ENCODE results near the gene BAIAP2. TPM values are rescaled to one million over a fixed set of nuclear protein-coding genes. Genes with fewer than 3 reads are reported as not detected.

Gene BAIAP2
- total RNA-seq, 4 donors from 2014 or later, result 35.8 to 86.8 (median 42.1) TPM

GRCh38 chr17:81100668-81101067 lies 65.7 kb downstream of the BAIAP2 start:
- no peak overlapping the region for H3K4me3 ChIP-seq (replicated peaks in 1 of 3)
- H3K36me3 ChIP-seq, result peaks cover 15 to 16% of the 10 kb centered on the region in 2 donors
- H3K27ac ChIP-seq, result no peak overlapping the region
- DNase-seq, result no peak
- 91 to 96% methylated on average over 10 of the region's 10 CpGs for WGBS, 2 donors
- no peaks in the 10 kb centered on the region for H3K27me3 ChIP-seq
- intact Hi-C loops (cut with DNase I), result loop anchor here (5.0 to 10.0 kb wide), 2 partner anchors 78 to 676 kb away; no protein-coding TSS in a partner anchor
- H3K4me1 ChIP-seq, result peaks cover 16 to 24% of the 10 kb centered on the region in 2 donors
- H3K9me3 ChIP-seq, result no peaks in the 10 kb centered on the region
- TF ChIP-seq, protein P1, sequence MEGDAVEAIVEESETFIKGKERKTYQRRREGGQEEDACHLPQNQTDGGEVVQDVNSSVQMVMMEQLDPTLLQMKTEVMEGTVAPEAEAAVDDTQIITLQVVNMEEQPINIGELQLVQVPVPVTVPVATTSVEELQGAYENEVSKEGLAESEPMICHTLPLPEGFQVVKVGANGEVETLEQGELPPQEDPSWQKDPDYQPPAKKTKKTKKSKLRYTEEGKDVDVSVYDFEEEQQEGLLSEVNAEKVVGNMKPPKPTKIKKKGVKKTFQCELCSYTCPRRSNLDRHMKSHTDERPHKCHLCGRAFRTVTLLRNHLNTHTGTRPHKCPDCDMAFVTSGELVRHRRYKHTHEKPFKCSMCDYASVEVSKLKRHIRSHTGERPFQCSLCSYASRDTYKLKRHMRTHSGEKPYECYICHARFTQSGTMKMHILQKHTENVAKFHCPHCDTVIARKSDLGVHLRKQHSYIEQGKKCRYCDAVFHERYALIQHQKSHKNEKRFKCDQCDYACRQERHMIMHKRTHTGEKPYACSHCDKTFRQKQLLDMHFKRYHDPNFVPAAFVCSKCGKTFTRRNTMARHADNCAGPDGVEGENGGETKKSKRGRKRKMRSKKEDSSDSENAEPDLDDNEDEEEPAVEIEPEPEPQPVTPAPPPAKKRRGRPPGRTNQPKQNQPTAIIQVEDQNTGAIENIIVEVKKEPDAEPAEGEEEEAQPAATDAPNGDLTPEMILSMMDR (IDR thresholded peaks at IDR 0.05), result no peak
- TF ChIP-seq POLR2A (IDR thresholded peaks at IDR 0.05), result no peak

- intact Hi-C loops (cut with DNase I), result loop anchor here (5.0 to 10.0 kb wide), 2 partner anchors 79 to 677 kb away; no protein-coding TSS in a partner anchor
- Histone ChIP-seq H3K27me3 (no peaks in the 10 kb centered on the region), H3K27ac (no peak overlapping the region), H3K4me3 (replicated peaks in 1 of 3) (no peak overlapping the region), H3K4me1 (peaks cover 6 to 13% of the 10 kb centered on the region in 2 donors), H3K36me3 (peaks cover 15 to 16% of the 10 kb centered on the region in 2 donors), H3K9me3 (no peaks in the 10 kb centered on the region)
- TF ChIP-seq, protein P1 (IDR thresholded peaks at IDR 0.05), result peak; percentile 96 to 100 (median 100)
- TF ChIP-seq POLR2A (IDR thresholded peaks at IDR 0.05), result no peak
- 67 to 94% methylated on average over 6 to 12 of the region's 33 CpGs for WGBS, 2 donors
- peak; percentile 77 to 83 for DNase-seq
These were observed 66.8 kb downstream of the BAIAP2 start for GRCh38 chr17:81101614-81102306.

- no peak for DNase-seq
- no peak for TF ChIP-seq POLR2A (IDR thresholded peaks at IDR 0.05)
- TF ChIP-seq, protein P1 (IDR thresholded peaks at IDR 0.05), result no peak
- no peak overlapping the region for H3K4me3 ChIP-seq (replicated peaks in 1 of 3)
- 88 to 92% methylated on average over 10 to 11 of the region's 12 CpGs for WGBS, 2 donors
- peaks cover 15 to 16% of the 10 kb centered on the region in 2 donors for H3K36me3 ChIP-seq
- intact Hi-C loops (cut with DNase I), result loop anchor here (5.0 to 10.0 kb wide), 2 partner anchors 80 to 678 kb away; no protein-coding TSS in a partner anchor
- H3K27ac ChIP-seq, result no peak overlapping the region
- peaks cover 0 to 8% of the 10 kb centered on the region in 2 donors for H3K4me1 ChIP-seq
- H3K9me3 ChIP-seq, result no peaks in the 10 kb centered on the region
- no peaks in the 10 kb centered on the region for H3K27me3 ChIP-seq
These were observed 67.4 kb downstream of the BAIAP2 start for GRCh38 chr17:81102352-81102751.

GRCh38 chr17:81102869-81103268 lies 67.9 kb downstream of the BAIAP2 start:
- no peak for DNase-seq
- Histone ChIP-seq H3K36me3 (peaks cover 15 to 16% of the 10 kb centered on the region in 2 donors), H3K4me3 (replicated peaks in 1 of 3) (no peak overlapping the region), H3K9me3 (no peaks in the 10 kb centered on the region), H3K4me1 (peaks cover 0 to 2% of the 10 kb centered on the region in 2 donors), H3K27me3 (no peaks in the 10 kb centered on the region), H3K27ac (no peak overlapping the region)
- intact Hi-C loops (cut with DNase I), result loop anchor here (5.0 to 10.0 kb wide), 2 partner anchors 81 to 678 kb away; no protein-coding TSS in a partner anchor
- 89 to 96% methylated on average over 11 to 13 of the region's 17 CpGs for WGBS, 2 donors
- no peak for TF ChIP-seq POLR2A (IDR thresholded peaks at IDR 0.05)
- TF ChIP-seq, protein P1 (IDR thresholded peaks at IDR 0.05), result no peak

GRCh38 chr17:81103379-81103778 lies 68.4 kb downstream of the BAIAP2 start:
- H3K36me3 ChIP-seq, result peaks cover 15 to 16% of the 10 kb centered on the region in 2 donors
- no peak for DNase-seq
- intact Hi-C loops (cut with DNase I), result loop anchor here (5.0 to 10.0 kb wide), 2 partner anchors 81 to 679 kb away; no protein-coding TSS in a partner anchor
- no peaks in the 10 kb centered on the region for H3K9me3 ChIP-seq
- H3K4me1 ChIP-seq, result no peaks in the 10 kb centered on the region
- TF ChIP-seq, protein P1 (IDR thresholded peaks at IDR 0.05), result no peak
- TF ChIP-seq POLR2A (IDR thresholded peaks at IDR 0.05), result no peak
- no peak overlapping the region for H3K27ac ChIP-seq
- no peaks in the 10 kb centered on the region for H3K27me3 ChIP-seq
- H3K4me3 ChIP-seq (replicated peaks in 1 of 3), result no peak overlapping the region
- 95% methylated on average over 14 of the region's 20 CpGs; no CpG with 5 or more reads in 1 of the 2 donors for WGBS, 2 donors

All from thyroid gland (tissue), 4 donors.